ENCODE results near the gene TMEM204.

TMEM204 gene

GRCh38 chr16:1523581-1524245 is 9.8 kb upstream of the TMEM204 start:
- no peak for DNase-seq

DNA sequence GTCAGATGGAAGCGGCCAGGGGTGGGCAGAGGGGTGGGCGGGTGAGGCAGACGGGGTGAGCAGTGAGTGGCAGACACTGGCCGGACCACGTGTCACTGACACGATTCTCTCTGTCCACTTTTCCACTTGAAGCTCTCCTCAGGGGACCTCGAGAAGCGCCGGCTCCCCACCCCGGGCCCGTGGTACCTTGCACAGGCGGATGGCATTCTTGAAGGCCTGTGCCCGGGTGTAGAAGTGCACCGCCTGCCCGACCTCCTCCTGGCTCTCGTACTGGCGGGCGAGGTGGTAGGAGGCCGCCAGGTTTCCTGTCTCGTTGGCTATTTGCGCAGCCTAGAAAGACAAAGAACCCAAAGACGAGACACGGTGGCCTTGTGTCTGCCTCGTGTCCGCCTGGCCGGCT is 9.1 kb upstream of the TMEM204 start:
- DNase-seq: no peak

DNA sequence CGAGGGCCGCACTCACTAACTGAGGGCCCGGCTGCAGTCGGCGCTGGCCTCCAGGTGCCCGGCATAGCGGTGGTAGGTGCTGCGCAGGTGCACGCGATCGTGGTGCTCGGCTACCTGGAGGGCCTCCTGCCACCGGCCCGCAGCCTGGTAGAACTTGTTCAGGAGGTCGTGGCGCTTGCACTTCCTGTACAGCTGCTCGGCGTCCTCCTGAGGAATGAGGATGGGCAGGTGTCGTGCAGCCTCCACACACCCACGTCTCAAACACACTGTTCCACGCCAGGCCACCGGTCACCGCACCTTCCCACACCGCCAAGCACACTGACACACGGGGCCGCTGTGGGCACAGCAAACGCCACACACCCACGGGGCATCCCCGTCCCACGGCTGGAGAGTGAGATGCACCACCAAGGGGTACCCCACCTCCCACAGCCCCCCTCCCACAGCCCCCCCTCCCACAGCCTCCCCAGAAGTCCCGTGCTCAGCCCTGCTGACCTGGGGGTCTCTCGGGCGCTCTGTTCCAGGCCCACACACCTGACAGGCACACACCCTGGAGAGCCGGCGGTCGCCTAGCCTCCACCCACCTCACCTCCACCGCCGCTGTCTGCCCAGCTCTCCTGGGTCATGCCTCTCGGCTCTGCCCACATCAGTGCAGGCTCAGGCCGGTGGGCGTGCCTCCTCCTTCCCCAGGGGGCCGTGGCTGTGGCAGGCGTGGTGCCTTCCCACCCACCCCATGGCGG is 7.4 kb upstream of the TMEM204 start:
- no peak for DNase-seq

- DNase-seq: no peak
Observed at GRCh38 chr16:1526608-1527555, 6.6 kb upstream of the TMEM204 start.

GRCh38 chr16:1527836-1528811 is 5.3 kb upstream of the TMEM204 start:
- no peak for DNase-seq

DNA sequence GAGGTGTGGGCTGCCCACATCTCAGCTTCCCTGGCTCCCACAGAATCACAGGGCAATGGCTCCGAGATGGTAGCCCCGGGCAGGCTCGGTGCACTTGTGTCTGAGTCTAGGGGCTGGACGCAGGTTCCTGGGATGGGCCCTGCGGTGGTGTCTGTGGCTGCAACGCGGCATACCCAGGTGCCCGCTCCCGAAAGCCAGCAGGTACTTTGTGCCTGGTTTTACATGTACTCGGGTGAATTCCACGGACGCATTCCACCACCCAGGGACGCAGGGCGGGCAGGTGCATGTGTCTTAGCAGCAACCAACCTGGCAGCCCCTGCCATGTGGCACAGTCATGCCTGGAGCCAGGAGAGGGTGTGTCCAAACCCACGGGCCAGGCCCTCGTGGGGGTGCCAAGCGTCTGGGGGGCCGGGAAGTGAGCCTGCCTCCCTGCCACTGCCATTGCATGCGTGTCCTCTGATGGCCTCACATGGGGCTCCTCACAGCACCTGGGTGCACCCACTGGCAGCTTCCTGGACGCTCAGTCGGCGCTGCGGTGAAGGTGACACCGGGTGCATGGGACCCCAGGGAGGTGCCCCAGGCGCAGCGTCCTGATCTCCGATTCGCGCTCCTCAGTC is 4.4 kb upstream of the TMEM204 start:
- no peak for DNase-seq

GRCh38 chr16:1530349-1530882 is 3.0 kb upstream of the TMEM204 start:
- DNase-seq: no peak

DNA sequence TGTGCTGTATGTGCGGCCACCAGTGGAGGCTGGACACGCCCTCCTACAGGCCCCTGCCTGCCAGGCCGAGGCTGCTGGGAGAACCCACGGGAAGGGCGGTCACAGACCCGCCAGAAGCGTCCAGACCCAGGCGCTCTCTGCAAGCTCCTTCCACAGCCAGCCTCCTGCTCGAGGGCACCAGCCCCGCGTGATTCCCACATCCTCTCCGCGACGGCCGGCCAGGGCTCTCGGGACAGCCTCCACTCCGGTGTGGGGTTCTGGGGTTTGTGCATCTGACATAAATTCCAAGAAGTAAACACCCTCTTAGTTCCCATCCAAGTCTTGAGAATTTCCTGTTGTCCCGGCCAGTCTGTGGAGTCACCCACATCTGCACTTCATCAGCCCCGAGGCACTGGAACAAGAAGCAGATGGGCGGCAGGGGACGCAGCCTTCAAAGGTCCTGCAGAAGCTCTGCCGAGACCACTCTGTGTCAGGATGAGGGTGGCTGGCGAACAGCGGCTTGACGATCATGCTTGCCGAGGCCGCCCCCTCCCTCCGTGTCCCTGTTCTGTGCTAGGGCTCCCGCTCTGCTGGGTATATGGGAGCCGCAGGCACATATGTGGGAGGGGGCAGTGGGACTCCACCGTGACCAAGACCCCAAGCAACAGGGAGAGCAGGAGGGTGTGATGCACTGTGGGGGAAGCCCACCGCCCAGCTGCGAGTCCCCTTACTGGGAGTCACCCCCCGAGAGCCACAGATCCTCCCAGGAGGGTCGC is 2.4 kb upstream of the TMEM204 start:
- DNase-seq: no peak

DNA sequence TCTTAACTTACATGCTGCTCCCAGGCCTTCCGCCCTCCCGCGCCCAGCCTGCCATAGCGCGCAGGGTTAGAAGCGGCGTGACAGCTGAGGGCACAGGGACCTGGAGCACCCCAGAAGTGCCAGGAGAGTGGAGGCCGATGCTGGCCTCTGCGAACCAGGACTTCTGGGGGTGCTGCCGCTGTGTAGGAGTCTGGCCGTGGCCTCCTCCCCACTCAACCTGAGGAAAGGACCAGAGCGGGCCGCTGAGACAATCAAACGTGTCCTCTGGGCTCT is 1.9 kb upstream of the TMEM204 start:
- no peak for DNase-seq

DNA sequence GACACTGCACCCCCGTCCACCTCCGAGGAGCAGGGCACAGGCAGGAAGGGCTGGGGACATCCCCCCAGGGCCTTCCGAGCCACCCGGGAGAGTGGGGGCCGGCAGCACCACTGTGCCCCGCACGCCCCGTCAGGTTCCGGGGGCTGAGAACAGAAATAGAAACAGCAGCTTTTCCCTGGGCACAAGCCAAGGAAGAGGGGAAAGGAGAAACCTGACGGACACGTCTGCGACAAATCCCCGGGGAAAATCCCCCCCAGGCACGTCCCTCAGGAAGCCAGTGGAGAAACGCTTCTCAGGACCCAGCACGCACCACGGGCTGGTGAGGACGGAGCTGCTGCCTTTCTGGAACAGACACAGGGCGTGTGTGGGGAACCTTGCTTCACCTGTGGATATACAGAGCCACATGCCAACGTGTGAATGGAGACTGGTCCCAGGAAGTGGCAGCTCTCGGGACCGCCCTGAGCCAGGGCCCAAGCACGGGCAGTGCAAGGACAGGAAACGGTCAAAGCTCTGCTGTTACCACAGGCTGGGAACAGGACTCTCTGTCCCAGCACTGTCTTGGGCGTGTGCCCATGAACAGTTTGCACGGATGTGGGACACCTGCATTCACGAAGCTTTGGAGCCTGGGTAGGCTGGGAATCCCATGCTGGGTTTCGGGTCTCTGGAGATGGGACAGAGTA is 1.2 kb upstream of the TMEM204 start:
- DNase-seq: no peak

DNA sequence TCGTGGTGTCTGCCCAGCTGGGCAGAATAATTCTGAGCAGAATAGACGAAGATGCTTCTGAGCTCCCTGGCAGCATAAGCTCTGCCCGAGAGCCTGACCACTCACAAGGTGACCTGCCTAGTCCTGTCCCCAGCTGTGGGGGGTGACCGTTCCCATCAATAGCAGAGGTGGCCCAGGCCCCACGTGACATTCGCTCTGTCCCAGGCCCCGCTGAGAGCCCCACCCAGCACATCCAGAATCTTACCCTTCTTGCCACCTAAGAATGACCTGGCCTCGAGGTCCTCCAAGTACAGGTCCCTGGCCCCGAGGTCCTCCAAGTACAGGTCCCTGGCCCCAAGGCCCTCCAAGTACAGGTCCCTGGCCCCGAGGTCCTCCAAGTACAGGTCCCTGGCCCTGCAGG is 695 bp upstream of the TMEM204 start:
- no peak for DNase-seq

DNA sequence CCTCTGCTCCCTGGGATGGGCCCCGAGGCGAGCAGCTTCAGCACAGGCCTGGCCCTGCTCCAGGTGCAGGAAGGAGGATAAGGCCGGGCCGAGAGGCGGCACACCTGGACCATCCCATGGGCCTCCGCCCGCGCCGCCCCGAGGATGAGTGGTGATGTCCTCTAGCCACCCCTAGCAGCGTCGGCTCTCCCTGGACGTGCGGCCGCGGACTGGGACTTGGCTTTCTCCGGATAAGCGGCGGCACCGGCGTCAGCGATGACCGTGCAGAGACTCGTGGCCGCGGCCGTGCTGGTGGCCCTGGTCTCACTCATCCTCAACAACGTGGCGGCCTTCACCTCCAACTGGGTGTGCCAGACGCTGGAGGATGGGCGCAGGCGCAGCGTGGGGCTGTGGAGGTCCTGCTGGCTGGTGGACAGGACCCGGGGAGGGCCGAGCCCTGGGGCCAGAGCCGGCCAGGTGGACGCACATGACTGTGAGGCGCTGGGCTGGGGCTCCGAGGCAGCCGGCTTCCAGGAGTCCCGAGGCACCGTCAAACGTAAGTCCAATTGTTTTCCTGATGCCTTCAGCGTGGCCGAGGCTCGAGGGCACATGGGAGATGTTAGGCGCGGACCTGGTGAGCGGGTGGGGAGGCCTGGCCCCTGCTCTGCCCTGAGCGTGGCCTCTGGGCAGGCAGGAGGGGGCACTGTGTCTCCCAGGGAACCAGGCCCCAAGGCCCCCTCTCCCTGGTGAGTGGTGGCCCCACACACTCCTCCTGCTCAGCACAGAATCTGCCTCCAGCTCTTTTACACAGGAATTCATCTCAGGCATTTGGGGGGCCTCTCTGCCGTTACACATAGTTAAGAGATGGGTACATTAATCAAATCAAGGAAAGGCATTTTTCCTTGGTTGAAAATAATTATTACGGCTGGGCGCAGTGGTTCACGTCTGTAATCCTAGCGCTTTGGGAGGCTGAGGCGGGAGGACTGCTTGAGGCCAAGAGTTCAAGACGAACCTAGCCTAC is 855 bp downstream of the TMEM204 start:
- peak; percentile 44 for DNase-seq

DNA sequence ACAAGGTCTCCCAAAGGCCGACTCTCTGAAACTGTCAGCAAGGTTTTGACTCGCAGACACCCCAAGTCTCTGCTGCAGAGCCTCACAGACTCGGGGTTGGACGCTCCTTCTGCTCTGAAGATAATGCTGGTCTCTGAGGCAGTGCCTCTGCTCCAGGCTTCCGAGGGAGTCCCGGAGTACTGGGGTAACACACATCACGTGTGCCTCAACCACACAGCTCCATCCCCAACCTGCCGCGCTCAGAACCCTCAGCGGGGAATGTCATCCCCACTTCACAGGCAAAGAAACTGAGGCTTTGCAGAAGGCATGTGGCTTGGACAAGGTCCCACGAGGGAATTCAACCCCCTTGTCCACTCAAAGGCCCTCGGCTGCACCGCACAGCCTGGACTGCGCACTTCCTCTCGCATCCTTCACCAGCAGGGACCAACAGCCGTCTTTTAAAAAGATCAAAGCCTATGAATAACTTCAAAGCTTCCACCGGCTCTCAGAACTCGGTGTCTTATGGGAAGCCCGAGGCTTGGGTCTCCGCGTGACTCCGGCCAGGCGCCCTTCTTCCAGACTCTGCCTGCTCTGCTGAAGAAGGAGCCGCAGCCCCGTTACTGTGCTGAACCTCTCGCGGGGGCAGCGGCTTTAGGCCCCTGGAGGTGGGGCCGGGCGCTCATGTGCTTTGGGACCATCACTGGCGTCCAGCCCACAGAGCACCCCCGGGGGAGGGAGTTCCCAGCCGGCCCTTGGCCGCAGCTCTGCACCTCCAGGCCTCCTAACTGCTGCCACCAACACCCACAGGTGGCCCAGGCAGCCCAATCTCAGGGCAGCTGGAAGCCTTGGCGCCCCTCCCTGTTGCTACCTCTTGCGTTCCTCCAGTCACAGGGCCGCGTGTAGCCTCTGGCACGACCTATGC is 2.2 kb downstream of the TMEM204 start:
- DNase-seq: peak; percentile 38

DNA sequence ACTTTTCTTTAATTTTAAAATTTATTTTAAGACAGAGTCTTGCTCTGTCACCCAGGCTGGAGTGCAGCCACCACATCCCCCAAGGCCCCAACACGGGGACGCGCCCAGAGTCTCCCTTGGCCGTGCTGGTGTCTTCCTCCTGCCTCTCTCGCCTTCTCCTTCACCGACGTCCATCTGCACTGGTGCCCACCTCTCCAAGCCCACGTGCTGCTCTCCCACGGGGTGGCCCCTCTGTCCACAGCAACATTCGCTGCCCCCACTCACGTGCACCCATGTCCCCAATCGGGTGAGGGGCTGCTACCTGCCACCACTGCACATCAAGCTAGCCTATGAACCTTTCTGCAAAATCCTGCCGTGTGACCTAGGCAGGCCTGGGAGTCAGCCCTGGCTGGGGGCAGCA is 3.1 kb downstream of the TMEM204 start:
- no peak for DNase-seq

GRCh38 chr16:1537138-1537577 is 3.7 kb downstream of the TMEM204 start:
- DNase-seq: no peak

- peak; percentile 63 for DNase-seq
Observed at GRCh38 chr16:1537763-1538289, 4.4 kb downstream of the TMEM204 start.

- peak; percentile 45 for DNase-seq
Observed at GRCh38 chr16:1538804-1539520, 5.5 kb downstream of the TMEM204 start.

Data from activated naive CD4-positive, alpha-beta T cell treated with anti-CD3 and anti-CD28 coated beads, Interleukin-2, amount 50 U/mL, for 16 hours (primary cell).